IMR-90 (cell line): ENCODE data around the gene TXLNA. TPM values are rescaled to one million over a fixed set of nuclear protein-coding genes. Genes with fewer than 3 reads are reported as not detected.

Source experiments
- ATAC-seq: fragments of 200-7000 bp; cut with Tn5 transposase; 2 replicates; pipeline ENCODE4 v1.9.1; 2020; ENCODE audit warnings: low read depth, mild to moderate bottlenecking, moderate library complexity
- Bru-seq: library from RNA; stranded (reverse); fragments of 400-500 nt; gene quantifications from one replicate; lab custom pipeline; 2021; lab: Mats Ljungman, UMichigan
- BruChase-seq, 2 experiments: library from RNA; stranded (reverse); fragments of 400-500 nt; gene quantifications; one replicate each; lab custom pipeline; 2021; lab: Mats Ljungman, UMichigan
- BruUV-seq: library from RNA; stranded (reverse); fragments of 400-500 nt; replicated peaks from 2 replicates; lab custom pipeline; 2021; lab: Mats Ljungman, UMichigan
- CTCF ChIA-PET: fragments of 300-600 bp; formaldehyde crosslinking; extraction: SDS; loops from one replicate; lab custom pipeline; 2021; ENCODE audit warnings: antibody characterized with exemption; lab: Yijun Ruan, JAX
- POLR2A ChIA-PET: fragments of 300-600 bp; sonication (Branson Sonifier 250); formaldehyde crosslinking; loops from one replicate; lab custom pipeline; 2022; ENCODE audit warnings: antibody characterized with exemption; ENCODE audit not compliant: unreplicated experiment; lab: Charles Lee
- DNase-seq: peaks from one replicate; pipeline ENCODE4 v3.0.0; 2013
- H2AFZ ChIP-seq: replicated peaks from 2 replicates; pipeline ENCODE3; 2013; ENCODE audit warnings: low read length, mild to moderate bottlenecking; ENCODE audit not compliant: poor library complexity
- H2AK5ac ChIP-seq: 2 replicates; pipeline ENCODE4 v1.6.1; 2013; ENCODE audit warnings: low read depth, low read length, inconsistent platforms
- H2AK9ac ChIP-seq: replicated peaks from 2 replicates; pipeline ENCODE3; 2013; ENCODE audit warnings: mild to moderate bottlenecking, low read depth, low read length, moderate library complexity; ENCODE audit not compliant: poor library complexity
- H2BK120ac ChIP-seq: 2 replicates; pipeline ENCODE4 v1.6.1; 2013; ENCODE audit warnings: low read depth, low read length, inconsistent platforms
- H2BK15ac ChIP-seq: 3 replicates; pipeline ENCODE4 v1.6.1; 2013; ENCODE audit warnings: low read depth, low read length, inconsistent platforms
- H2BK20ac ChIP-seq: 2 replicates; pipeline ENCODE4 v1.6.1; 2013; ENCODE audit warnings: low read depth, mild to moderate bottlenecking, inconsistent platforms, low read length, moderate library complexity
- H2BK5ac ChIP-seq: 2 replicates; pipeline ENCODE4 v1.6.1; 2013; ENCODE audit warnings: mild to moderate bottlenecking, low read depth, low read length, inconsistent platforms; ENCODE audit not compliant: poor library complexity, severe bottlenecking
- H3K14ac ChIP-seq: replicated peaks from 2 replicates; pipeline ENCODE4 v1.6.1; 2013; ENCODE audit warnings: low read depth, low read length, inconsistent platforms
- H3K18ac ChIP-seq: 2 replicates; pipeline ENCODE4 v1.6.1; 2013; ENCODE audit warnings: low read depth, low read length, control low read depth
- H3K23ac ChIP-seq: 2 replicates; pipeline ENCODE4 v1.6.1; 2013; ENCODE audit warnings: low read depth, low read length, inconsistent platforms
- H3K27ac ChIP-seq: 2 replicates; pipeline ENCODE4 v1.5.1; 2013; ENCODE audit warnings: mild to moderate bottlenecking, control low read depth, low read length; ENCODE audit not compliant: insufficient read depth
- H3K27me3 ChIP-seq: 2 replicates; pipeline ENCODE4 v1.6.1; 2013; ENCODE audit warnings: low read length; ENCODE audit not compliant: control insufficient read depth, insufficient read depth
- H3K36me3 ChIP-seq: 2 replicates; pipeline ENCODE4 v1.6.1; 2013; ENCODE audit warnings: low read length, mixed read lengths; ENCODE audit not compliant: control insufficient read depth, insufficient read depth
- H3K4ac ChIP-seq: 2 replicates; pipeline ENCODE4 v1.6.1; 2013; ENCODE audit warnings: low read depth, low read length, inconsistent platforms
- H3K4me1 ChIP-seq: 2 replicates; pipeline ENCODE4 v1.6.1; 2013; ENCODE audit warnings: low read length, mixed read lengths; ENCODE audit not compliant: control insufficient read depth, insufficient read depth
- H3K4me2 ChIP-seq: 2 replicates; pipeline ENCODE4 v1.6.1; 2013; ENCODE audit warnings: low read depth, mild to moderate bottlenecking, control low read depth, low read length, moderate library complexity
- H3K4me3 ChIP-seq: 2 replicates; pipeline ENCODE4 v1.5.1; 2013; ENCODE audit warnings: low read depth, mild to moderate bottlenecking, control low read depth, low read length, moderate library complexity; ENCODE audit not compliant: insufficient read depth
- H3K56ac ChIP-seq: 2 replicates; pipeline ENCODE4 v1.6.1; 2013; ENCODE audit warnings: low read length, inconsistent platforms; ENCODE audit not compliant: insufficient read depth; ENCODE audit errors: extremely low read depth
- H3K79me1 ChIP-seq, 2 experiments: 2 replicates each; pipeline ENCODE4 v1.6.1; 2013; ENCODE audit warnings: low read length in 2 of 2, inconsistent platforms in 1 of 2, low read depth in 1 of 2
- H3K9ac ChIP-seq: 2 replicates; pipeline ENCODE4 v1.6.1; 2013; ENCODE audit warnings: low read depth, low read length, control low read depth
- H3K9me1 ChIP-seq: 2 replicates; pipeline ENCODE4 v1.6.1; 2013; ENCODE audit warnings: low read length, inconsistent platforms; ENCODE audit not compliant: insufficient read depth
- H3K9me3 ChIP-seq: 2 replicates; pipeline ENCODE4 v1.6.1; 2013; ENCODE audit warnings: low read length; ENCODE audit not compliant: control insufficient read depth, insufficient read depth
- H4K20me1 ChIP-seq: 2 replicates; pipeline ENCODE4 v1.6.1; 2013; ENCODE audit warnings: low read length, inconsistent platforms; ENCODE audit not compliant: insufficient read depth
- H4K5ac ChIP-seq: 2 replicates; pipeline ENCODE4 v1.6.1; 2013; ENCODE audit warnings: mild to moderate bottlenecking, low read depth, low read length, control low read depth
- H4K8ac ChIP-seq, 2 experiments: 2 replicates each; pipeline ENCODE4 v1.6.1; 2013; ENCODE audit warnings: low read depth in 2 of 2, low read length in 2 of 2, control low read depth in 1 of 2, inconsistent platforms in 1 of 2
- H4K91ac ChIP-seq: 2 replicates; pipeline ENCODE4 v1.6.1; 2013; ENCODE audit warnings: low read depth, low read length, inconsistent platforms; ENCODE audit not compliant: insufficient read depth
- BHLHE40 ChIP-seq: fragments of 150-350 bp; IDR thresholded peaks from 2 replicates; pipeline ENCODE4 v1.6.1; 2016; ENCODE audit warnings: mild to moderate bottlenecking, low read depth, low read length
- FOS ChIP-seq: fragments of 150-350 bp; IDR thresholded peaks from 2 replicates; pipeline ENCODE4 v1.6.1; 2016; ENCODE audit warnings: low read depth, low read length
- MAFK ChIP-seq: IDR thresholded peaks from 2 replicates; pipeline ENCODE4 v1.6.1; 2012; ENCODE audit warnings: low read depth, low read length, improper control_type of control experiment
- MAZ ChIP-seq: IDR thresholded peaks from 2 replicates; pipeline ENCODE4 v1.6.1; 2012; ENCODE audit warnings: low read depth, mild to moderate bottlenecking, low read length, improper control_type of control experiment, moderate library complexity, borderline replicate concordance
- NFE2L2 ChIP-seq: fragments of 150-350 bp; IDR thresholded peaks from 2 replicates; pipeline ENCODE4 v1.6.1; 2016; ENCODE audit warnings: low read depth, mild to moderate bottlenecking, low read length
- POLR2A ChIP-seq: IDR thresholded peaks from 2 replicates; pipeline ENCODE4 v1.6.1; 2012; ENCODE audit warnings: mild to moderate bottlenecking, low read depth, low read length
- RAD21 ChIP-seq: IDR thresholded peaks from 2 replicates; pipeline ENCODE4 v1.6.1; 2012; ENCODE audit warnings: low read length, improper control_type of control experiment
- SMC3 ChIP-seq: fragments of 150-350 bp; IDR thresholded peaks from 2 replicates; pipeline ENCODE4 v1.6.1; 2016; ENCODE audit warnings: low read depth, mild to moderate bottlenecking, antibody characterized with exemption, low read length, moderate library complexity
- WGBS, 2 experiments: methylation state at CpG; one replicate each; pipeline versions ENCODE4 v1.1.5 to v1.1.7; 2013; ENCODE audit warnings: missing lambda C conversion rate in 2 of 2; ENCODE audit not compliant: insufficient read length in 1 of 2; ENCODE audit errors: extremely low coverage in 2 of 2; 5-methylcytosine and 5-hydroxymethylcytosine counted together
- dilution Hi-C: fragments of 300-500 bp; cut with HindIII; formaldehyde crosslinking; loops from one replicate; pipeline ENCODE4 v1.14.3; 2018; ENCODE audit warnings: low sequenced_read_pairs; ENCODE audit not compliant: unreplicated experiment
- in situ Hi-C: fragments of 300-500 bp; cut with MboI; formaldehyde crosslinking; loops from 3 replicates; pipeline ENCODE4 v1.14.3; 2019; ENCODE audit warnings: low sequenced_read_pairs, inconsistent platforms, mixed read lengths
- intact Hi-C: fragments of 100-400 bp; cut with micrococcal nuclease; formaldehyde crosslinking; loops from 2 replicates; pipeline ENCODE4 v1.10.0; 2022
- long read RNA-seq: library from polyadenylated mRNA; unstranded; transcript quantifications from one replicate; pipeline ENCODE4 v2.0.0, GENCODE V29; 2021; ENCODE audit not compliant: unreplicated experiment
- polyA plus RNA-seq, 3 experiments: library from polyadenylated mRNA; depleted of rRNA; stranded (reverse); fragments of >200 nt; gene quantifications; 2 replicates each; pipeline ENCODE4 v1.2.3, GENCODE V29; 2012; ENCODE audit warnings: low replicate concordance in 1 of 3
- total RNA-seq: library from RNA; depleted of rRNA; stranded (reverse); fragments of >200 nt; gene quantifications from 2 replicates; pipeline ENCODE4 v1.2.3, GENCODE V29; 2012; rRNA removed
- TF ChIP-seq, protein P1 (sequence below): fragments of 150-350 bp; IDR thresholded peaks from 2 replicates; pipeline ENCODE4 v1.6.1; 2017; ENCODE audit warnings: mild to moderate bottlenecking, antibody characterized with exemption, low read length, low read depth
- TF ChIP-seq, protein P2 (sequence below): fragments of 150-350 bp; IDR thresholded peaks from 2 replicates; pipeline ENCODE4 v1.6.1; 2016; ENCODE audit warnings: low read depth, mild to moderate bottlenecking, low read length, moderate library complexity, borderline replicate concordance
- TF ChIP-seq, protein P3 (sequence below): conservative IDR thresholded peaks from 2 replicates; pipeline ENCODE4 v1.5.1; 2012; ENCODE audit warnings: mild to moderate bottlenecking, low read depth, low read length, improper control_type of control experiment

TXLNA gene
- total RNA-seq (102 and 104 TPM in 2 replicates), polyA plus RNA-seq (2012; rRNA removed) (37.9 and 47.6 TPM in 2 replicates), Bru-seq, nascent RNA (percentile 96 among the genes with signal in this experiment), BruChase-seq, experiment 1, labeled RNA remaining after a 6-hour chase (percentile 99 among the genes with signal in this experiment), BruChase-seq, experiment 2, labeled RNA remaining after a 2-hour chase (percentile 99 among the genes with signal in this experiment)
- polyA plus RNA-seq (2012; cell fraction: cytosol; rRNA removed), result 18.1 and 26.5 TPM in 2 replicates
- 43.2 and 71.4 TPM in 2 replicates for polyA plus RNA-seq (2012; cell fraction: nucleus; rRNA removed; ENCODE audit: low replicate concordance)
- long read RNA-seq, full-length matches to known transcripts, result 12 of 57 reads
- long read RNA-seq, partial matches to known transcripts, result 6 of 57 reads
- long read RNA-seq, other reads (novel, unspliced or antisense), result 39 of 57 reads

DNA sequence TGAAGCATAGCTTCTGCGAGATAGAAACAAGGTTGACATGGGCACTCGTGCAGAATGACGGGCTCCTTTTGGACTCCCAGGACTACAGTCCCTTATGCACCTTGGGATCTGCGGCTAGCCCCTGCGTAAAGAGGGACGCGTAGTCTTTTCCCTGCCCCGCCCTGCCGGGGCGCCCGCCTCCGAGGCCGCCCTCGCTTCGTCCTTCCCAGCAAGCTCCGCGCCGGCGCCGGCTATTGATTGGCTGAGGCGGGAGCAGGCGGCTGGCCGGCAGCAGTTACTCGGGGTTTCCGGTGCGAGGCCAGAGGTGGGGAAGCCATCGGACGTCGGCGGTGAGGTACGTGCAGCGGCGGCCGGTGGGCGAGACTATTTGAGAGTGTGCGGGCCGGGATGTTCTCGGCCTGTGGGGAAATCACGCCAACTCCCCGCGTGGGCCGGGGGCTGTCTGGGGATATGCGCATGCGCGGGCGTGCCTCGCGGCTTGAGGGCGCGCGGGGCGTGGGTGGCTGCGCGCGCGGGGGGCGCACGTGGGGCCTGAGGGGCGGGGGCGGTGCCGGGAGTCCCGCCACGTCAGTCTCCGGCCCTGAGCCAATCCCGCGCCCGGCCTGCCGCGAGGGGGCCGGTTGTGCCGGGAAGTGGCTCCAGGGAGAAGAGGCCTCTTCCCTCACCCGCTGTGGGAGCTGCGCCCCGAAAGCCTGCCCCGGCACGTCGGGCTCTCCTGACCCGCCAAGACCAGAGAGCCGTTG lies at the start of gene TXLNA:
Gene TXLNA, plus strand, starts transcription at position 233 of the 743 bp plus-strand sequence. CDS start 671 bp downstream, outside the sequence.
- peaks cover 12% of the 10 kb centered on the region; the same call in 1 of the 2 replicates for H3K9me1 ChIP-seq
- TF ChIP-seq, protein P1, sequence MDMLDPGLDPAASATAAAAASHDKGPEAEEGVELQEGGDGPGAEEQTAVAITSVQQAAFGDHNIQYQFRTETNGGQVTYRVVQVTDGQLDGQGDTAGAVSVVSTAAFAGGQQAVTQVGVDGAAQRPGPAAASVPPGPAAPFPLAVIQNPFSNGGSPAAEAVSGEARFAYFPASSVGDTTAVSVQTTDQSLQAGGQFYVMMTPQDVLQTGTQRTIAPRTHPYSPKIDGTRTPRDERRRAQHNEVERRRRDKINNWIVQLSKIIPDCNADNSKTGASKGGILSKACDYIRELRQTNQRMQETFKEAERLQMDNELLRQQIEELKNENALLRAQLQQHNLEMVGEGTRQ, result peak; percentile 82
- TF ChIP-seq MAZ, result peak; percentile 82; the same call in 1 of the 2 replicates
- TF ChIP-seq, protein P2, sequence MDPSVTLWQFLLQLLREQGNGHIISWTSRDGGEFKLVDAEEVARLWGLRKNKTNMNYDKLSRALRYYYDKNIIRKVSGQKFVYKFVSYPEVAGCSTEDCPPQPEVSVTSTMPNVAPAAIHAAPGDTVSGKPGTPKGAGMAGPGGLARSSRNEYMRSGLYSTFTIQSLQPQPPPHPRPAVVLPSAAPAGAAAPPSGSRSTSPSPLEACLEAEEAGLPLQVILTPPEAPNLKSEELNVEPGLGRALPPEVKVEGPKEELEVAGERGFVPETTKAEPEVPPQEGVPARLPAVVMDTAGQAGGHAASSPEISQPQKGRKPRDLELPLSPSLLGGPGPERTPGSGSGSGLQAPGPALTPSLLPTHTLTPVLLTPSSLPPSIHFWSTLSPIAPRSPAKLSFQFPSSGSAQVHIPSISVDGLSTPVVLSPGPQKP, result no peak
- 0 out of 2 replicates have a peak, but pooled peaks have one; percentile 13 for TF ChIP-seq SMC3
- no peak for TF ChIP-seq MAFK
- TF ChIP-seq, protein P3, sequence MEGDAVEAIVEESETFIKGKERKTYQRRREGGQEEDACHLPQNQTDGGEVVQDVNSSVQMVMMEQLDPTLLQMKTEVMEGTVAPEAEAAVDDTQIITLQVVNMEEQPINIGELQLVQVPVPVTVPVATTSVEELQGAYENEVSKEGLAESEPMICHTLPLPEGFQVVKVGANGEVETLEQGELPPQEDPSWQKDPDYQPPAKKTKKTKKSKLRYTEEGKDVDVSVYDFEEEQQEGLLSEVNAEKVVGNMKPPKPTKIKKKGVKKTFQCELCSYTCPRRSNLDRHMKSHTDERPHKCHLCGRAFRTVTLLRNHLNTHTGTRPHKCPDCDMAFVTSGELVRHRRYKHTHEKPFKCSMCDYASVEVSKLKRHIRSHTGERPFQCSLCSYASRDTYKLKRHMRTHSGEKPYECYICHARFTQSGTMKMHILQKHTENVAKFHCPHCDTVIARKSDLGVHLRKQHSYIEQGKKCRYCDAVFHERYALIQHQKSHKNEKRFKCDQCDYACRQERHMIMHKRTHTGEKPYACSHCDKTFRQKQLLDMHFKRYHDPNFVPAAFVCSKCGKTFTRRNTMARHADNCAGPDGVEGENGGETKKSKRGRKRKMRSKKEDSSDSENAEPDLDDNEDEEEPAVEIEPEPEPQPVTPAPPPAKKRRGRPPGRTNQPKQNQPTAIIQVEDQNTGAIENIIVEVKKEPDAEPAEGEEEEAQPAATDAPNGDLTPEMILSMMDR, result no peak
- peak; percentile 66 for TF ChIP-seq BHLHE40
- TF ChIP-seq RAD21, result no peak; the same call in 1 of the 2 replicates
- no peak for TF ChIP-seq FOS
- no peak for TF ChIP-seq NFE2L2
- TF ChIP-seq POLR2A, result peak; percentile 93

More for the DNA sequence above, at the start of gene TXLNA:
- H3K4ac ChIP-seq, result peak within 1 kb of the TSS; percentile 92
- H3K27ac ChIP-seq, result peak within 1 kb of the TSS; percentile 91
- no TSS peak for BruUV-seq
- intact Hi-C loops, result loop anchor here (2.0 kb wide), 2 partner anchors 71 to 107 kb away; partner anchors contain the start of genes KPNA6 and TMEM39B
- ATAC-seq (peak; percentile 87), DNase-seq (peak; percentile 87)
- 0% methylated on average over 23 of the region's 79 CpGs; no CpG with 5 or more reads in 1 of the 2 experiments for WGBS, 2 experiments
- H4K5ac ChIP-seq, result peak within 1 kb of the TSS; percentile 96
- H3K9ac ChIP-seq, result peak within 1 kb of the TSS; percentile 97
- peak within 1 kb of the TSS; percentile 79 for H3K18ac ChIP-seq
- peak within 1 kb of the TSS; percentile 98 for H2AFZ ChIP-seq
- H3K4me3 ChIP-seq, result peak within 1 kb of the TSS; percentile 49
- peak within 1 kb of the TSS; percentile 98 for H2AK9ac ChIP-seq
- dilution Hi-C loops, result no loop called here
- peaks cover 11 to 46% of the 10 kb centered on the region in 2 experiments for H3K79me1 ChIP-seq
- H3K4me2 ChIP-seq, result peak within 1 kb of the TSS; percentile 90
- H4K20me1 ChIP-seq, result peaks cover 16% of the 10 kb centered on the region
- peaks cover 28% of the 10 kb centered on the region for H3K36me3 ChIP-seq
- ChIA-PET POLR2A (interaction anchor here (0.5 to 1.0 kb wide), 4 partner anchors 35 to 72 kb away, joined by 3 to 7 read pairs (median 4); partner anchors contain the start of gene KPNA6), CTCF (no interaction called here)
- H2BK120ac ChIP-seq, result peak within 1 kb of the TSS; percentile 86
- H3K14ac ChIP-seq, result peak within 1 kb of the TSS; percentile 96
- no peak within 1 kb of the TSS for H2BK20ac ChIP-seq
- no peaks in the 10 kb centered on the region for H3K27me3 ChIP-seq
- H3K56ac ChIP-seq, result peak within 1 kb of the TSS; percentile 97
- peaks cover 21% of the 10 kb centered on the region for H3K4me1 ChIP-seq
- H4K8ac ChIP-seq, result peak within 1 kb of the TSS; percentile 95 to 97
- no peaks in the 10 kb centered on the region for H3K9me3 ChIP-seq
- H2BK15ac ChIP-seq, result peak within 1 kb of the TSS; percentile 63; the same call in 1 of the 3 replicates
- H2AK5ac ChIP-seq, result peak within 1 kb of the TSS; percentile 92
- in situ Hi-C loops, result no loop called here
- H3K23ac ChIP-seq, result peak within 1 kb of the TSS; percentile 94
- peak within 1 kb of the TSS; percentile 93 for H2BK5ac ChIP-seq
- peak within 1 kb of the TSS; percentile 95 for H4K91ac ChIP-seq
